ENCODE results near the gene NCL.

Gene NCL

GRCh38 chr2:231421051-231421580 lies 43.2 kb downstream of the NCL start:
- DNase-seq (ENCODE audit: low read depth): no peak
- no peak for TF ChIP-seq CTCF (conservative IDR thresholded peaks at IDR 0.05; ENCODE audit: low read depth, low read length)

GRCh38 chr2:231418820-231419640 lies 45.3 kb downstream of the NCL start:
- no peak overlapping the region for H3K4me3 ChIP-seq (ENCODE audit: low read length)
- no peak for TF ChIP-seq CTCF (conservative IDR thresholded peaks at IDR 0.05; ENCODE audit: low read depth, low read length)
- DNase-seq (ENCODE audit: low read depth): no peak

More at GRCh38 chr2:231421051-231421580, 43.2 kb downstream of the NCL start:
- H3K4me3 ChIP-seq (ENCODE audit: low read length): no peak overlapping the region

GRCh38 chr2:231415029-231415428 lies 49.3 kb downstream of the NCL start:
- H3K4me3 ChIP-seq (ENCODE audit: low read length): no peak overlapping the region
- DNase-seq (ENCODE audit: low read depth): no peak
- TF ChIP-seq CTCF (conservative IDR thresholded peaks at IDR 0.05; ENCODE audit: low read depth, low read length): no peak

GRCh38 chr2:231413921-231414476 lies 50.3 kb downstream of the NCL start:
- DNase-seq (ENCODE audit: low read depth): no peak
- TF ChIP-seq CTCF (conservative IDR thresholded peaks at IDR 0.05; ENCODE audit: low read depth, low read length): no peak
- H3K4me3 ChIP-seq (ENCODE audit: low read length): no peak overlapping the region

GRCh38 chr2:231413456-231413855 lies 50.8 kb downstream of the NCL start:
- DNase-seq (ENCODE audit: low read depth): no peak
- TF ChIP-seq CTCF (conservative IDR thresholded peaks at IDR 0.05; ENCODE audit: low read depth, low read length): no peak
- H3K4me3 ChIP-seq (ENCODE audit: low read length): no peak overlapping the region

GRCh38 chr2:231412618-231412963 lies 51.7 kb downstream of the NCL start:
- no peak for TF ChIP-seq CTCF (conservative IDR thresholded peaks at IDR 0.05; ENCODE audit: low read depth, low read length)
- H3K4me3 ChIP-seq (ENCODE audit: low read length): peak overlapping the region; percentile 64
- no peak for DNase-seq (ENCODE audit: low read depth)

Data from retinal pigment epithelial cell (primary cell).